Subcutaneous adipose tissue (tissue), 4 donors: Measurements from ENCODE around the gene PTGR1. TPM values are rescaled to one million over a fixed set of nuclear protein-coding genes. Genes with fewer than 3 reads are reported as not detected.

ENCODE experiments used
- CTCF ChIP-seq: fragments of 450-650 bp; IDR thresholded peaks from one replicate; pipeline ENCODE4 v1.5.1; 2016; ENCODE audit warnings: low read depth, mild to moderate bottlenecking, control low read depth, antibody characterized with exemption, moderate library complexity
- total RNA-seq, 4 donors: library from RNA; depleted of rRNA; stranded (reverse); fragments of >200 nt; gene quantifications; one replicate each; pipeline ENCODE4 v1.1.0, GENCODE V29; 2016

The PTGR1 gene
- total RNA-seq, result 10 to 100 TPM; 33.6 to 87.4 (median 64.8) TPM

- no peak for TF ChIP-seq CTCF
Measured at GRCh38 chr9:111599092-111599954, at the start of gene PTGR1. TSS of gene PTGR1 (minus strand) at chr9:111599647. CDS start at chr9:111597422, 2,225 bp downstream.

GRCh38 chr9:111649016-111649415, 49.6 kb upstream of the PTGR1 start:
- TF ChIP-seq CTCF, result no peak

- no peak for TF ChIP-seq CTCF
Measured at GRCh38 chr9:111648066-111648465, 48.6 kb upstream of the PTGR1 start.

- no peak for TF ChIP-seq CTCF
Measured at GRCh38 chr9:111646417-111646816, 47.0 kb upstream of the PTGR1 start.

- no peak for TF ChIP-seq CTCF
Measured at GRCh38 chr9:111645806-111646205, 46.4 kb upstream of the PTGR1 start.

- TF ChIP-seq CTCF, result no peak
Measured at GRCh38 chr9:111644195-111644772, 44.8 kb upstream of the PTGR1 start.

GRCh38 chr9:111637421-111637950, 38.0 kb upstream of the PTGR1 start:
- TF ChIP-seq CTCF, result no peak
